HG03139 (cell line): ENCODE data around the gene MSANTD2.

Experiments
- ATAC-seq: cut with Tn5 transposase; IDR thresholded peaks from one replicate; pipeline ENCODE4 v1.9.1; 2021; ENCODE audit not compliant: unreplicated experiment

MSANTD2 gene

DNA sequence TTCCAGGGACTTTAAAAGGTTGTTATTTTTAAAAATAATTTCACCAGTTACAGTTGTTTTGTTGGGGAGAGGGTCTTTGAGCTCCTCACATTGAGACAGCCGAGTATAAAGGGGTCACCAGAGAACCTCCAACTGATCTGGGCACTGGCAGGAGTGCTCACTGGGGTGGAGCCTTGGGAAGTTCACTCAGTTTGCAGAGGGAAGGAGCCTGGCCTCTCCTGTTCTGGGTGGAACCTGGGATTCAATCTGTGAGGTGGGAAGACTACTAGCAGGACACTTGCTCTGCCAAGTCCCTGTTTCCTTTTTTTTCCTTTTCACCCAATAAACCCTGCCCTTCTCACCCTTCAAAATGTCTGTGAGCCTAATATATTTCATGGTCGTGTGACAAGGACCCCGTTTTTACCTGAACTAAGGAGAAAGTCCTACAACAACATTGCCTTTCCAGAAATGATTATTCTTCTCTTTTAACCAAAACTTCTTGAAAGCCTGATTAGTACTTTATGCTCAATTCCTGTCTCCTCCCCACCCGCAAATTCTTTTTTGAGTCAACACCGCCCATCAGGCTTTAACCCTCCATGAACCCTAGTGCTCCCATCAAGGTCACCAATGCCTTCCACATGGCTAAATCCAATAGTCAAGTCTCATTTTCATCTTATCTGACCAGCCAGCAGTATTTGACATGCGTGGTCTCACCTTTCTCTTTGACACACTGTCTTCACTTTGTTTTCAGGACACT lies 22.0 kb upstream of the MSANTD2 start:
- no peak for ATAC-seq

DNA sequence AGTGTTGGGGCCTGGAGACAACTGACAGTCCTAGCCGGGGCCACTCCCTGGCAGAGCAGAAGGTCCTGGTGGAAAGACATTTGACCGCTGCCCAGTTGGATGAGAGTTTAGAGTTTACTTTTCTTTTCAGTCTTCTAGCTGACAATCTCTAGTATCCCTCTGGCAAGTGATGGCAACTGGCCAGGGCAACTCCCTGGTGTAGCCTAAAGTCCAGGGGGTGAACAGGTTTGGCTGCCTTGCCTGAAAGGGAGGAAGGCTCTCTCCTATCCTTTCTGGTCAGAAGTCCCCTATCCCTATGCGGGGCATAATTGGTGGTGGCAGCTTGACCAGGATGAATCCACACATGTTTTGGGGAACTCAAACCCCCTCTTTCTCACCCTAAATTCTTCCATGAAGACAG lies 16.8 kb upstream of the MSANTD2 start:
- ATAC-seq: no peak

DNA sequence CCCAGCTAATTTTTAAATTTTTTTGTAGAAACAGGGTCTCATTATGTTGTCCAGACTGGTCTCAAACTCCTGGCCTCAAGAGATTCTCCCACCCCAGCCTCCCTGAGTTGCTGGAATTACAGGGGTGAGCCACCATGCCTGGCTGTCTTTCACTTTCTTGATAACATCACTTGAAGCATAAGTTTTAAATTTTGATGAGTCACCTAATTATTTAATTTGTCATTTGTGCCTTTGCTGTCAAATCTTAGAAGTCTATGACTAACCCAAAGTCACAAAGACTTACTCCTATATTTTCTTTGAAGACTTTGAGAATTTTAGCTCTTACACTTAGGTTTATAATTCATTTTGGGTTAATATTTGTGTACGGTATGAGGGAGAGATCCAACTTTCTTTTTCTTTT lies 14.5 kb upstream of the MSANTD2 start:
- no peak for ATAC-seq

DNA sequence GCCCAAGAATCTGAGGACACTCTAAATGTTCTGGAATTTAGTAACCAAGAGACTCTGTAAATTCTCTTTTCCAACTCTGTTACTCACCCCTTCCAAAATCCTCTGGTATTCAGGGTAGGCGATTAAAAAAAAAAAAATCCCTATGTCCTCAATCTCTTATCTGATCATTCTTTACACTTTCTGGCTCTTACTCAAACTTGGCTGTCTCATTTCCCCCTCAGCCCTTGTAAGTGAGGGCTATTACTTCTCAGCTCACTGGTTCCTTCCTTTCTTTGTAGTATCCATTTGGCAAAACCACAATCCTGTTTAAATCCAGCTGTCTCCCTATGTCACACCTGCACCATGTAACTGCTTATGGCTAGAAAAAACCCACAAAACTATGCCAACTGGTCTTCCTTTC lies 12.7 kb upstream of the MSANTD2 start:
- no peak for ATAC-seq

DNA sequence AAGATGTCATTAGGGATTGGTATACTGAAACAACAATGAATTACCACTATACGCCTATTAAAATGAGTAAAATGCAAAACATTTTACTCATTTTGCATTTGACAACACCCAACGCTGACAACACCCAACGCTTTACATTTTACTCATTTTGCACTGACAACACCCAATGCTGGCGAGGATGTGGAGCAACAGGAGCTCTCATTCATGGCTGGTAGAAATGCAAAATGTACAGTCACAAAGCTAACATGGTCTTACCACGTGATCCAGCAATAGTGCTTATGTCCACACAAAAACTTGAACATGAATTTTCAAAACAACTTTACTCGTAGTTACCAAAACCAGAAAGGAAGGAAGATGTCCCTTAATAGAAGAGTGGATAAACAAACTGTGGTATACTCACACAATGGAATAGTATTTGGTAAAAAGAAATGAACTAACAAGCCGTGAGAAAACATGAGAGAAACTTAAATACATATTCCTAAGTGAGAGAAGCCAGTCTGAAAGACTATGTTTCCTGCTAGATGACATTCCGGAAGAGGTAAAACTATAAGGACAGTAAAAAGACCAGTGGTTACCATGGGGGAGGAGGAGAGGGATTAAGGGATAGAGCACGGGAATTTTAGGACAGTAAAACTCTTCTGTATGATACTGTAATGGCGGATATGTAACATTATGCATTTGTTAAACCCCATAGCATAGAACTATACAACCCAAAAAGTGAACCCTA lies 11.4 kb upstream of the MSANTD2 start:
- no peak for ATAC-seq

DNA sequence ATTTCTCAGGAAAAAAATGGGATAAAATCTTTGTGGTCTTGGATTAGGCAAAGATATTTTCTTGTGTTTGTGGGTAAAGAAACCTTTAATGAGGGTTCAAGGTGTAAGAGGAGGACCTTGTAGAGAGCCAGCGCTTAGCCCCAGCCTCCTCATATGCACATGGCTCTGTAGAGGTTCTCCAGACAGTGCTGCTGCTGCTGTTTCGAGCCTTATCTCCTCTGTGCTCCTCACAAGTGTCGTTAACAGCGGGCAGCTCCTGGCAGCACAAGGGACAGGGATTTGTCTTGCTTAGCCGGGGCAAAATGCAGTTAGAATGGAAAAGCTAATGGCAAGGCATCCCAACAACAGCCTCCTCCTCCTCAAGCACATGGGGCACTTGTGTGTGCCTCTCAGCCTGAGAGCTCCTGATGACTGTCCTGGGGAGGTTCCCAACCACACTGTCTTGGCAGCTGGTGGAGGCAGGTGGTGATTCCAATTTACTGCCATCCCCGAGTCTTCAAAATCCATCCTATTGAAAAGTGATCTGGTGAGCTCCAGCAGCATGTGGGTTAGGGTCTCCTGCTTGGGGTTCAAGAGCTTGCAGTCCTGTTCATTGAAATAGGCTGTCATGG lies 7.6 kb upstream of the MSANTD2 start:
- ATAC-seq: no peak

DNA sequence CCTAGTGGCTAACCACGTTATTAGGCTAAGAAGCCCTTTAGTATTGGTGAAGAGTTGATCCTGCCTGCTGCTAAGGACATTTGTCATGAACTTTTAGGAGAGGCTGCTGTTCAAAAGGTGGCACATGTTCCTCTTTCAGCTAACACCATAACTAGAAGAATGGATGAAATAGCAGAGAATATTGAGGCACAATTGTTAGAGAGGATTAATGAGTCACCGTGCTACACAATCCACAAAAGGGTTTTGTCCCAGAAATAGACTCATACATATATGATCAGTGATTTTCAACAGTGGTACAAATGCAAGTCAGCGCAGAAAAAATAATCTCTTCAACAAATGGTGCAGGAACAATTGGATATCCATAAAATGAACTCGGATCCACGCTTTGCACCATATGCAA lies 7.0 kb upstream of the MSANTD2 start:
- ATAC-seq: no peak

DNA sequence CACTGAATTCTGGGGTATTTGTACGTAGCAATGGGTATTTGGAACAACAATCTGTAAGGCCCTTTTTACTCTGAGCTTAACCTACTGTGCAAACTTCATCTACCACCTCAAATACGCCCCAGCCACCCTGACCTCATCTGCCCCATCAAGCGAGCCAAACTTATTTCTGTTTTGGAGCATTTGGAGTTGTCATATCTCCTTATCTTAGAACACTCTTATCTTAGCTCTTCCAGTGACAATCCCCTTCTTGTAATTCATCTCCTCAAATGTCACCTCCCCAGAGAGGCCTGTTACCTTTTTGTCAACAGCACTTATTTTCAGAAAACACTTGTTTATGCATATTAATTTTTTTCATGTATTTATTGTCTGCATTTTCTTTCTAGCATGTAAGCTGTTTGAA lies 4.7 kb upstream of the MSANTD2 start:
- no peak for ATAC-seq

DNA sequence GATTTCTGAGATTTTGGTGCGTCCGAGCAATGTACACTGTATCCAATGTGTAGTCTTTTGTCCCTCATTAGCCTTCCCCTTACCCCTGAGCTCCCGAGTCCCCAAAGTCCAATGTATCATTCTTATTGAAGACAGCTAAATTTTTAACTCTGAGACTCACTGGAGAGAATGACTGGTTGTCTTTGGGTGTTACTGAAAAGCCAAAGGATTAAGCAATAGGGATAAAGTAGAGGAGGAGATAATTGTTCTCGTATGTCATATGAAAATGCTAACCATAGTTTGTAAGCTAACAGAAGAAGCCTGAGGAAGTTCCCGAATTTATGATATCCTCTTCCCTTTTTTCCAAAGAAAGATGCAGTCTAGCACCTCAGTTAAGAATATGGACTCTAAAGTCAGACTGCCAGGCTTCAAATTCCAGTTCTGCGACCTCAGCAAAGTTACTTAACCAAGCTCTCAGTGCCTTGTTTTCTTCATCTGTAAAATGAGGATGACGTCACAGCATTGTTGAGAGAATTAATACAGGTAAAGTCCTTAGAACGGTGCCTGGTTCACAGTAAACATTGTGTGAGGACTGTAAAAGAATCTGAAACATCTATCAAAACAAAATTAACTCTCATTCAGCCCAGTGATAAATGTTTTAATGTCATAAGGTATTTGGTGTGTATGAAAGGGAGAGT lies 1.6 kb upstream of the MSANTD2 start:
- no peak for ATAC-seq

DNA sequence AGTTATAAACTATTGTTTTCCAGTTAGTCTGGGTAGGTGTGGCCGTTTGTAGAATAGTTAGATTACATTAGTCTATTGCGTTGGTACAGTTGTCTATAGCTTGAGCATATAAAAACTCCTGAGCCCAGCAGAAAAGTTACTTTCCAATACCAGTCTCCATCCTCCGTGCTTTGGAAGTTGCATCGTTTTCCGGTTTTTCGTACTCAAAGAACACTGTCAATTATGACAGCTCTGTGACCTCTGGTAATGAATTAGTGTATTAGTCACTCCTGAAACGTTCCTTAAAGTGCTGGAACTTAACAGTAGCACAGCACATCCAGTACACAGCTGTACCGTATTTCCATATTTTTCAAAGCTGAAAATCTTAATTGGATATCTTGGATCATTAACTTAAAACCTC lies 808 bp upstream of the MSANTD2 start:
- ATAC-seq: no peak

DNA sequence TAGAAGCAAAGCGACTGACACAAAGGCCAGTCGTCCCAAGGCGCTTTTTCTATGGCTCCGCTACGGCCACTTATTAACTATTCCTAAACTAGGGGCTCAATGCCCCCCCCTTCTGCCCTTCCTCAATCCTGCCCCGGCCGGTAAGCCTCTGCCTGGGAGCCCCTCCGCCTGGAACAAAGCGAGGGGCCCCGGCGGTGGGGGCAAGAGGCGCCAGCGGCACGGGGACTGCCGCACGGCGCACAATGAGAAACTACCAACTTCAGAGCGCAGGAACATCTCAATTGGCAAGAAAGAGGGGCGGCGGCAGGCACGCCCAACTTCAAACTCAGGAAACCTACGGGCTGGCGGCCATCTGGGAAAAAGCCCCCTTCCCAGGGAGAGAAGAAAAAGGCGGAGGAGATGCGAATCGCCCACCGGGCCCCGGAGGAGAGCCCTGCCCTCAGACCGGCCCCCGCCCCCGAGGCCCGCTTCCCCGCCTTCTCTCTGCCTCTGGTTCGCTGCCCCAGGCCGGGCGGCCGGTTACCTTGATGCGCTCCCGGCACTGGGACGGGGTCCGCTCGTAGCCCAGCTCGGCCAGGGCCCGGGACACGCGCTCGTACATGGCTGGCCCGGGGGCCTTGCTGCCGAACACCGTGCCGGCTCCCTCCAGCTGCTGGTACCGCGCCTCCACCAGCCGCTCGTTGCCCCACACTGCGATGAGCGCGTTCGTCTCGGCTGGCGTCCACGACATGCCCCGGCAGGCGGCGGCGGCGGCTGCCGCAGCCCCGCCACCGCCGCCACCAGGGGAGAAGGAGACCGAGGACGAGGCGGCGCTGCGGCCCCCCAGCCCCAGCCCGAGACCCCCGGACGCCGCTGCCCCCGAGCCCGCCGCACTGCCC lies 619 bp downstream of the MSANTD2 start:
- peak; percentile 35 for ATAC-seq

DNA sequence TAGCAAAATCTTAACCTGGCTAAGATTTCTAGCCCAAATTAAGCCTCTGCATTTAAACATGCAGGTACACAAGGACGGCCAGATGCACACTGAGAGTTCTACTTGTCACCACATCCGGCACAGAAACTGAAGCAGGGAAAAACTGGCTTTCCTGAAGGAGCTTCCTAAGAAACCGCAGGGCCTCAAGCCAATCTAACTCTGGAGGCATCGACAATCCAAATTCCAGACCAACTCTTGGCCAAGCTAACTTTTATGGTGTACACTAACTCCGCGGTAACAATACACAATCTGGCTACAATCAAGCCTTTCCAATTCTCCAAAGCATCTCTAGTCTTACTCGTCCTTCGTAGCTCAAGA lies 1.2 kb downstream of the MSANTD2 start:
- peak; percentile 16 for ATAC-seq

DNA sequence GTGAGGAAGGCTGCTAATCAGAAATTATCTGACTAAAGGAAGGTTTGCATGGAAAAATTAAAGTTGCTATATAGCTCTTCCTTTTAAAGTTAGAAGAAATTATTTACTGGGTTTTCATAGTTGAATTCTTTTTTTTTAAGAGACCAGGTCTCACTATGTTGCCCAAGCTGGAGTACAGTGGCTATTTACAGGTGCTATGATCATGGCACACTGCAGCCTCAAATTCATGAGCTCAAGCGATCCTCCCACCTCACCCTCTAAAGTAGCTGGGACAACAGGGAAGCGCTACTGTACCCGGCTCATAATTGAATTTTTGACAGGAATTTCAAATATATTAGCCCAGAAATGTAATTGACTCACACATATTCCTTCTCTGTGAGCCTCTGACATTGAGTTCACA lies 3.9 kb downstream of the MSANTD2 start:
- no peak for ATAC-seq

DNA sequence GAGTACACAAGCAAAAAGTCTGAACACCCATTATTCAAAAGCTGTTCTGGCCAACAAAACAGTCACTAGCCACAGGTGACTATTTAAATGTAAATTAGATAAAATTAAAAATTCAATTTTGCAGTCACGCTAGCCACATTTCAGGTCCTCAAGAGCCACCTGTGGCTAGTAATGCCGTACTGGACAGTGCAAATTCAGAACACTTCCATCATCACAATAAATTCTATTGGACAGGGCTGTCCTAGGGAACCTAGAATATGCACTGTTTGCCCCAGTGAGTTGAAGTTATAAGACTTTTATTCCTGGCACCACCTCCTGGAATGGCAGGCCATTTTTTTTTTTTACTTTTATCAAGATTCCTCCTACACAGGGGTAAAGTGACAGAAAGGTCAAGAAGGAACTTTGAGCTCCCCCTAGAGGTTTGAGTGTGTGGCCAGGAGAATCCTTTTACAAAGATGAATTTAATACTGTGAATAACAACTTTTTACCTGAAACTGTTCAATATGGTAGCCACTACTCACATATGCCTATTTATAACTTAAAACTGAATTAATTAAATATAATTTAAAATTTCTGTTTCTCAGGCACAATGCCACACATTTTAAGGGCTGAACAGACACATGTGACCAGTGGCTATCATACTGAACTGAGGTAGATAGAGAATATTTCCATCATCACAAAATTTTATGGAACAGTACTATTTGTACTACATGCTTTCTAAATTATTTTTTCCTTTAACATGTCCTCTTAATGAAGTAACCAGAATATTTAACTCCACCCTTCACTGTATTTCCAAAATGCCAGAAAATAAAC lies 6.5 kb downstream of the MSANTD2 start:
- peak; percentile 42 for ATAC-seq

DNA sequence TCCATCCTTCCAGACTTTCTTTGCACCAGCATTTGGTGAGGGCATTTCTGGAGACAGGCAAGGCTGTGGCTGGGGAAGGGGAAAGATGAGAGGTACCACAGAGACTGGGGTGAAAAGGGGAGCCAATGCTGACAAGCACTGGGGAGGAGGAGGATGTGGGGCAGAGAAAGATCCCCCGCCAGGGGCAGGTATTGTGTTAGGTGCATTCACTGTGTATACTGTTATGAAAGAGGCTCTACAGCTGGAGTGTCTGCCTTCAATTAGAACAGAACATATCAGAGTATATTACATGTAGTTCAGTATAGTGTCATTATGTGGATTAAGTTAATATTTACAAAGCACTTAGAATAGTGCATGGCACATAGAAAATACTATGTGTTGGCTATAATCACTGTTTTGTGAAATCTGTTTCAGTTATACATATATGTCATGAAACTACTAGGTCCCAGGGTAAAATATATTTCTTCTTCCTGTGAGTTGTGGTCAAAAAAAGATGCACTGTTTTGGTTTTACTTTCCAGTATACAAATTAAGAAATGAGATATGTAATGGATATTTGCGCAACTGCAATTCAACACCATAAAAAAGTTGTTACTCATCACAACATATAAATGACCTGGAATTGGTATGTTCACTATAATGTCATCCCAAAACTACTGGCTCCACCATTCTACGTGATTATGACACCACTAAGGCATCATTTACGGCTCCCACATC lies 8.4 kb downstream of the MSANTD2 start:
- ATAC-seq: peak; percentile 63

DNA sequence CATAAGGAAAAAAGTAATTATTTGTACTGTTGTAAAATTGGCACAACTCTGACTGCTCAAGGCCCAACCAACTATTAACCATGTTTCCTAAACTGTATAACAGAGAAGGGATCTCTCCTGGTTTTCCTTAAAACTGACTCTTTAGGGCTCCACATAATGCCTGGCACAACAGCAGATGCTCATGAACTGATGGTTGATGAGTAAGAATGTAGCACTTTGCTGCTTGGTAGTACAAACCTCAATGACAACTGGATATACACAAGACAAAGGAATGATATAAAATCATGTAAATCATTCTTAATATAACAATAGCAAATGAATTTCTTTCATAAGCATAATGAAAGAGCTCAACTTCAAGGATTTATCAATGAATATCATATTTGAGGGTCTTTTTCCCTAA lies 11.7 kb downstream of the MSANTD2 start:
- no peak for ATAC-seq

DNA sequence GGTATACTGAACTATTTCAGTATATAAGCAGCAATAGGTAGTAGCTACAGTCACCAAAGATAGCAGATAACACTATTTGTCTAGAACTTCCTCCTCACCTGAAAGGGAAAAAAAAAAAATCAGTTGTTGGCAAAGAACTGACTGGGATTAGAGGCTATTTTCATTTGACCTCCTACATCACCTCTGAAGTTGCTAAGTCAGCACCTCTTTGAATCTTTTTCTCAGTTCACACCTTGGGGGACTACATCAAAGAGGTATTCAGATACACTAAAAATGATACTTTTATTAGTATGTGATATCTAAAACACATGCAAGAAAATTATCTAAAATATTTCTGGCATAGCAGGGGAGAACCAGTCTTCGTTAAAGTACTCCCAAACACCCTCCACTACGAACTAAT lies 16.2 kb downstream of the MSANTD2 start:
- ATAC-seq: no peak

DNA sequence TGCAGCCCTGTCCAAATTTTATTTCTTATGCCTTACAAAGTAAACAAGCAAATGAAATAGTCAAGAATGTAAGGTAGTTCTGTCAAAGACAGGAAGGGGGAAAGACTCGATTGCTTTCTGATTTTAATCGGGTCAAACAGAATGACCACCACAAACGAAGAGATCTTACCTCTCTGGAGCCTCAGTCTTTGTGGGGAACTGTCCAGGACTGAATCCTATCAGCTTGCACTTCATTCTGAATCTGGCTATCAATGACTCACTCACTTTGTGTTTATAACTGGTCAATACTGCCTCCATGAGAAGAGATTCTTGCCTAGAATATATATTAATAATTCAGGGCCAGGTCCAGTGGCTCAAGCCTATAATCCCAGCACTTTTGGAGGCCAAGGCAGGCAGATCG lies 17.2 kb downstream of the MSANTD2 start:
- no peak for ATAC-seq

DNA sequence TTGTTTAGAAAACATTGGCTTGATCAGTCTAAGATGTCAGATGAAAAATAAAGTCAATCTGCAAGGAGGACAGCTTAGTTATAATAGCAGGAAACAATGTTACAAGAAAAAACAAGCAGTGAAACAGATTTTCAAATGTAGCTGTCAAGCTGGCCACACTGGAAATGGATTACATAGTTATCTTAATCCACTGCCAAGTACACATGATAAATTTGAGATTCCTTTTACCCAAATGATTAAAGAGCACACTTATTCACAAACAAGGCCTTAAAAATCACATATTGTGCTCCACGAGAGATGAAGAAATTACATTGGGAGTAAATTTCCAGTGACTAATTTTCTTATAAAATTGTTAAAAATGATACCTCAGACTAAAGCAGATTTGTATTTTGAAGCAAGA lies 20.6 kb downstream of the MSANTD2 start:
- no peak for ATAC-seq
